Measurements from ENCODE around the gene MDK. TPM values are rescaled to one million over a fixed set of nuclear protein-coding genes. Genes with fewer than 3 reads are reported as not detected.

The MDK gene
- total RNA-seq, 1 donor from 2014 or later: 22.5 TPM

GRCh38 chr11:46347637-46348311 is 33.7 kb upstream of the MDK start:
- no peak for DNase-seq (ENCODE audit: low read depth)

- no peak for DNase-seq (ENCODE audit: low read depth)
These were observed 32.7 kb upstream of the MDK start for GRCh38 chr11:46348566-46349401.

- no peak for DNase-seq (ENCODE audit: low read depth)
These were observed 30.8 kb upstream of the MDK start for GRCh38 chr11:46350695-46351094.

- DNase-seq (ENCODE audit: low read depth): no peak
These were observed 30.3 kb upstream of the MDK start for GRCh38 chr11:46351148-46351547.

- DNase-seq (ENCODE audit: low read depth): no peak
These were observed 29.9 kb upstream of the MDK start for GRCh38 chr11:46351606-46352005.

GRCh38 chr11:46352063-46352841 is 29.2 kb upstream of the MDK start:
- no peak for DNase-seq (ENCODE audit: low read depth)

- no peak for DNase-seq (ENCODE audit: low read depth)
These were observed 27.8 kb upstream of the MDK start for GRCh38 chr11:46353698-46354097.

- peak; percentile 63 for DNase-seq (ENCODE audit: low read depth)
These were observed 24.5 kb upstream of the MDK start for GRCh38 chr11:46356924-46357482.

GRCh38 chr11:46357483-46357936 is 24.0 kb upstream of the MDK start:
- DNase-seq (ENCODE audit: low read depth): peak; percentile 72

GRCh38 chr11:46359953-46360352 is 21.5 kb upstream of the MDK start:
- DNase-seq (ENCODE audit: low read depth): no peak

- DNase-seq (ENCODE audit: low read depth): no peak
These were observed 20.6 kb upstream of the MDK start for GRCh38 chr11:46360878-46361277.

GRCh38 chr11:46361283-46362155 is 19.9 kb upstream of the MDK start:
- no peak for DNase-seq (ENCODE audit: low read depth)

- no peak for DNase-seq (ENCODE audit: low read depth)
These were observed 19.1 kb upstream of the MDK start for GRCh38 chr11:46362156-46363030.

- DNase-seq (ENCODE audit: low read depth): peak; percentile 53
These were observed 18.4 kb upstream of the MDK start for GRCh38 chr11:46363031-46363407.

GRCh38 chr11:46363455-46364005 is 17.9 kb upstream of the MDK start:
- no peak for DNase-seq (ENCODE audit: low read depth)

- no peak for DNase-seq (ENCODE audit: low read depth)
These were observed 17.4 kb upstream of the MDK start for GRCh38 chr11:46364056-46364455.

GRCh38 chr11:46364791-46365190 is 16.7 kb upstream of the MDK start:
- no peak for DNase-seq (ENCODE audit: low read depth)

- no peak for DNase-seq (ENCODE audit: low read depth)
These were observed 15.2 kb upstream of the MDK start for GRCh38 chr11:46366260-46366659.

GRCh38 chr11:46366661-46367161 is 14.8 kb upstream of the MDK start:
- DNase-seq (ENCODE audit: low read depth): no peak
